ENCODE measurements around the gene ABCA13. TPM values are rescaled to one million over a fixed set of nuclear protein-coding genes. Genes with fewer than 3 reads are reported as not detected.
"Not testable (repeated sequence)": the region's sequence is repeated elsewhere in the genome, so short reads cannot be mapped to it uniquely, and the experiment has no call there.

Gene ABCA13
- total RNA-seq, 4 donors from 2014 or later: under 0.01 to 0.54 (median 0.04) TPM; not detected in 1

DNA sequence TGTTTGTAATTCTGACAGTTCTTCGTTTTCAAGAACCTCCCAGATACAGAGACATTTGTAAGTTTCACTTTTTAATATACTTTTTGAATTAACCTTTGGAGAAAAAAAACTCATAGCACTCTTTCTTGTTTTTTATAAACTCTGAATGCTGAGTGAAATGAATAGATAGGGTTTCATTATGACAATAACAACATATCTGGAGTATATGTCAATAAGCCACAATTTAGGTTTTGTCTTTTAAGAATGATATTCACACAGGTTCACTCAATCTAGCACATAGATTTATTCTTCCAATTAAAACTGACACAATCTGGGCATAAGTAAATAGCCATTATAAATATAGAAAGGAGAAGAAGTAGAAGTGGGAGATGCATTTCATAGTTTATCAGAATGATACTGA is 21.7 kb downstream of the ABCA13 start:
- H3K9me3 ChIP-seq: peaks cover 0 to 7% (median 0%) of the 10 kb centered on the region in 3 donors
- H3K27me3 ChIP-seq: no peaks in the 10 kb centered on the region
- ATAC-seq: no peak
- H3K36me3 ChIP-seq: no peaks in the 10 kb centered on the region
- H3K27ac ChIP-seq: no peak overlapping the region
- no peaks in the 10 kb centered on the region for H3K4me1 ChIP-seq
- 88% methylated on average over 1 of the region's 1 CpG; no CpG with 5 or more reads in 1 of the 2 donors for WGBS, 2 donors (ENCODE audit: low coverage in 1 of 2)
- TF ChIP-seq, protein P1, sequence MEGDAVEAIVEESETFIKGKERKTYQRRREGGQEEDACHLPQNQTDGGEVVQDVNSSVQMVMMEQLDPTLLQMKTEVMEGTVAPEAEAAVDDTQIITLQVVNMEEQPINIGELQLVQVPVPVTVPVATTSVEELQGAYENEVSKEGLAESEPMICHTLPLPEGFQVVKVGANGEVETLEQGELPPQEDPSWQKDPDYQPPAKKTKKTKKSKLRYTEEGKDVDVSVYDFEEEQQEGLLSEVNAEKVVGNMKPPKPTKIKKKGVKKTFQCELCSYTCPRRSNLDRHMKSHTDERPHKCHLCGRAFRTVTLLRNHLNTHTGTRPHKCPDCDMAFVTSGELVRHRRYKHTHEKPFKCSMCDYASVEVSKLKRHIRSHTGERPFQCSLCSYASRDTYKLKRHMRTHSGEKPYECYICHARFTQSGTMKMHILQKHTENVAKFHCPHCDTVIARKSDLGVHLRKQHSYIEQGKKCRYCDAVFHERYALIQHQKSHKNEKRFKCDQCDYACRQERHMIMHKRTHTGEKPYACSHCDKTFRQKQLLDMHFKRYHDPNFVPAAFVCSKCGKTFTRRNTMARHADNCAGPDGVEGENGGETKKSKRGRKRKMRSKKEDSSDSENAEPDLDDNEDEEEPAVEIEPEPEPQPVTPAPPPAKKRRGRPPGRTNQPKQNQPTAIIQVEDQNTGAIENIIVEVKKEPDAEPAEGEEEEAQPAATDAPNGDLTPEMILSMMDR (IDR thresholded peaks at IDR 0.05): no peak
- no peak for TF ChIP-seq POLR2A (IDR thresholded peaks at IDR 0.05)
- no peak for TF ChIP-seq POLR2AphosphoS5 (IDR thresholded peaks at IDR 0.05)
- no peak for TF ChIP-seq EP300 (IDR thresholded peaks at IDR 0.05)
- H3K4me3 ChIP-seq: no peak overlapping the region

DNA sequence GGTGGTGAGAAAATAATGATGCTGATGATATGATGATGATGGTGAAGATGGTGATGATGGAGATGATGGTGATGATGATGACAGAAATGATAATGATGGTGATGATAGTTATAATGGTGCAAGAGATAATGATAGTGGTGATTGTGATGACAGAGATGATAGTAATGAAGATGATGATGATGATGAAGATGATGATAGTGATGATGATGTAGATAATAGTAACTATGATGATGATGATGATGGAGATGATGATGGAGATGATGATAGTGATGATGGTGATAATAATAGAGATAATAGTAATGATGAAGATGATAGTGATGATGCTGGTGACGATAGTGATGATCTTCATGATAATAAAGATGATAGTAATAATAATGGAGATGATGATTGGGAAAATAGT is 22.2 kb downstream of the ABCA13 start:
- TF ChIP-seq, protein P1 (IDR thresholded peaks at IDR 0.05): no peak
- TF ChIP-seq POLR2A (IDR thresholded peaks at IDR 0.05): no peak
- TF ChIP-seq EP300 (IDR thresholded peaks at IDR 0.05): no peak
- TF ChIP-seq POLR2AphosphoS5 (IDR thresholded peaks at IDR 0.05): no peak
- 0% methylated on average over 1 of the region's 1 CpG for WGBS, 2 donors (ENCODE audit: low coverage in 1 of 2)
- Histone ChIP-seq H3K27ac (no peak overlapping the region), H3K4me1 (no peaks in the 10 kb centered on the region), H3K4me3 (no peak overlapping the region), H3K9me3 (peaks cover 0 to 5% (median 0%) of the 10 kb centered on the region in 3 donors), H3K27me3 (no peaks in the 10 kb centered on the region), H3K36me3 (no peaks in the 10 kb centered on the region)
- ATAC-seq: no peak

DNA sequence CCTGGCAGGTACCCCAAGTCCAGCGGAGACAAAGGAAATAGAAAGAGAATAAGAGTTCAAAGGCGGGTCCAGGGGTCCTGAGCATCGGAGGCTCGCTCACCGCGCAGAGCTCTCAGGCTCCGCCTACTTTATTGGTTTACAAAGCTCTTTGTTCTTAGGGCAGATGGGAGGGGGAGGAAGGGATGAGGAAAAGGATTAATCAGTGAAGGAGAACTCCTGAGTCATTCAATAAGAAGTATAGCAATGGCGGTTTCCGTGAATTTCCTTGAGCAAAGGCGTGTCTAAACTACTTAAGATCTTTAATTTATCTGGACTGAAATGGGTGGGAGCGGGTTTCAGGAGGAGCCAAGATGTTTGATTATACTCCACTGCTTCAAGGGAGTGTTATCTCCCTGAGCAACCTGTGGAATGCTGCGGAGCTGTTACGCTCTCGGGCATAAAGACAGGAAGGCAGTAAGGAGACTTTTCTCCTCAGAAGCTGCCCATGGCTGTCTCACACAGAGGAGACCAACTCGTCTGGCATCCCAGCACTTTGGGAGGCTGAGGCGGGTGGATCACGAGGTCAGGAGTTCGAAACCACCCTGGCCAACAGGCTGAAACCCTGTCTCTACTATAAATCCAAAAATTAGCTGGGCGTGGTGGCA is 29.8 kb downstream of the ABCA13 start:
- not testable (repeated sequence) for ATAC-seq, H3K36me3 ChIP-seq, H3K27me3 ChIP-seq, H3K9me3 ChIP-seq, H3K27ac ChIP-seq, H3K4me1 ChIP-seq, H3K4me3 ChIP-seq
- 71 to 81% methylated on average over 8 to 13 of the region's 19 CpGs for WGBS, 2 donors (ENCODE audit: low coverage in 1 of 2)

DNA sequence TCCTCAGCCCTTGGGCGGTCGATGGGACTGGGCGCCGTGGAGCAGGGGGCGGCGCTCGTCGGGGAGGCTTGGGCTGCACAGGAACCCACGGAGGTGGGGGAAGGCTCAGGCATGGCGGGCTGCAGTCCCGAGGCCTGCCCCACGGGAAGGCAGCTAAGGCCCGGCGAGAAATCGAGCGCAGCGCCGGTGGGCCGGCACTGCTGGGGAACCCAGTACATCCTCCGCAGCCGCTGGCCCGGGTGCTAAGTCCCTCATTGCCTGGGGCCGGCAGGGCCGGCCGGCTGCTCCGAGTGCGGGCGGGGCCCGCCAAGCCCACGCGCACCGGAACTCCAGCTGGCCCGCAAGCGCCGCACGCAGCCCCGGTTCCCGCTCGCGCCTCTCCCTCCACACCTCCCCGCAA is 31.7 kb downstream of the ABCA13 start:
- not testable (repeated sequence) for H3K27me3 ChIP-seq, ATAC-seq, H3K4me1 ChIP-seq, H3K27ac ChIP-seq, H3K9me3 ChIP-seq, H3K36me3 ChIP-seq, H3K4me3 ChIP-seq
- WGBS, 2 donors (ENCODE audit: low coverage in 1 of 2): no CpG with 5 or more reads among the region's 41 CpGs

DNA sequence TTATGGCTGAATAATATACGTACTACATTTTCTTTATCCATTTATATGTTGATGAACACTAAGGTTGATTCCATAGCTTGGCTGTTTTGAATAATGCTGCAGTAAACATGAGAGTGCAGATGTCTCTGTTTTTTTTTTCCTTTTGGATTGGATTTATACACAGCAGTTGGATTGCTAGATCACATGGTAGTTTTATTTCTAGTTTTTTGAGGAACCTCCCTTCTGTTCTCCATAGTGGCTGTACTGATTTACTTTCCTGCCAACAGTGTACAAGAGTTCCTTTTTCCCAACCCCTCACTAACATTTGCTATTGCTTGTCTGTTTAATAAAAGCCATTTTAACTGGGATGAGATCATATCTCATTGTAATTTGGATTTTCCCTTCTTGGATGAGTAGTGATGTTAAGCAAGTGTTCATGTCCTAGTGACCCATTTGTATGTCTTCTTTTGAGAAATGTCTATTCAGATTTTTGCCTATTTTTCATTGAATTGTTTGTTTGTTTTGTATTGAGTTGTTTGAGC is 36.0 kb downstream of the ABCA13 start:
- ATAC-seq: no peak
- WGBS, 2 donors (ENCODE audit: low coverage in 1 of 2): 55 to 80% methylated on average over 1 of the region's 1 CpG
- H3K36me3 ChIP-seq: no peaks in the 10 kb centered on the region
- H3K9me3 ChIP-seq: peaks cover 0 to 12% (median 0%) of the 10 kb centered on the region in 3 donors
- no peak overlapping the region for H3K27ac ChIP-seq
- H3K4me1 ChIP-seq: no peaks in the 10 kb centered on the region
- TF ChIP-seq, protein P1 (IDR thresholded peaks at IDR 0.05): no peak
- TF ChIP-seq EP300 (IDR thresholded peaks at IDR 0.05) (no peak), POLR2AphosphoS5 (IDR thresholded peaks at IDR 0.05) (no peak), POLR2A (IDR thresholded peaks at IDR 0.05) (no peak)
- H3K27me3 ChIP-seq: no peaks in the 10 kb centered on the region
- no peak overlapping the region for H3K4me3 ChIP-seq

DNA sequence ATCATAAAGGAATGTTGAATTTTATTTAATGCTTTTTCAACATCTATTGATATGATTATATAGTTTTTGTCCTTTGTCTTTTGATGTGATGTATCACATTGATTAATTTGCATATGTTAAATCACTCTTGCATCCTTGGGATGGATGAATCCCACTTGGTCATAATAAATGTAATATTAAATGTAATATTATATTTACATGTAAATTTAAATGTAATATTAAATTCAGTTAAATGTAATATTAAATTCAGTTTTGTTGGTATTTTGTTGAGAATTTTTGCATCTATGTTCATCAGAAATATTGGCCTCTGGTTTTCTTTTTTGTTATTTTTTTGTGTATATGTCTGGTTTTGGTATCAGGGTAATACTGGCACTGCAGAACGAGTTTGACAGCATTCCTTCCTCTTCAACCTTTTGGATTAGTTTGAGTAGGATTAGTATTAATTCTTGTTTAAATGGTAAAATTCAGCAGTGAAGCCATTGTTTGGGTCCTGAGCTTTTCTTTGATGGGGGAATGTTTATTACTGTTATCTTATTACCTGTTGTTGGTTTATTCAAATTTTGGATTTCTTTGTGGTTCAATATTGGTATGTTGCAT is 37.8 kb downstream of the ABCA13 start:
- Histone ChIP-seq H3K9me3 (peaks cover 0 to 12% (median 0%) of the 10 kb centered on the region in 3 donors), H3K4me3 (no peak overlapping the region), H3K4me1 (no peaks in the 10 kb centered on the region), H3K27me3 (no peaks in the 10 kb centered on the region), H3K36me3 (no peaks in the 10 kb centered on the region), H3K27ac (no peak overlapping the region)
- TF ChIP-seq, protein P1 (IDR thresholded peaks at IDR 0.05): no peak
- TF ChIP-seq POLR2A (IDR thresholded peaks at IDR 0.05) (no peak), POLR2AphosphoS5 (IDR thresholded peaks at IDR 0.05) (no peak), EP300 (IDR thresholded peaks at IDR 0.05) (no peak)
- 67 to 75% methylated on average over 1 of the region's 1 CpG for WGBS, 2 donors (ENCODE audit: low coverage in 1 of 2)
- no peak for ATAC-seq

Data from gastroesophageal sphincter (tissue), 4 donors.